ENCODE data around the gene ADAMTSL3.

DNA sequence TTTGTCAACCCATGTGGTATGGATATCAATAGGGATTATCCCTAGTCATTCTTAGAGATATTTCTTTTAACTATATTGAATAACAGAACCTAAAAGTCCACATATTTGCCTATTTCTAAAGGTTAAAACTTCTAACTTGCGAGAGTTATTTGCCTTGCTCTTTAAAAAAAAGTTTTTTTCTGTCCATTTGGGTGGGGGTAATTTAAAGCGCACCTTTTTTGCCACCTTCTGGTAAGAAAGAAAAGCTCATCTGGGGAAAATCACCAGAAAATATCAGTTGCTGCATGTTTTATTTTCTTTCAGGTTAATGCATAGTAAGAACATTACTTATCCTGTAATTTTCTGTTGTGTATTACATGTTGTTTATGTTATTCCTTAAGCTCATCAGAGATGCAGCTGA, 339.7 kb downstream of the ADAMTSL3 start:
- TF ChIP-seq, protein P1, sequence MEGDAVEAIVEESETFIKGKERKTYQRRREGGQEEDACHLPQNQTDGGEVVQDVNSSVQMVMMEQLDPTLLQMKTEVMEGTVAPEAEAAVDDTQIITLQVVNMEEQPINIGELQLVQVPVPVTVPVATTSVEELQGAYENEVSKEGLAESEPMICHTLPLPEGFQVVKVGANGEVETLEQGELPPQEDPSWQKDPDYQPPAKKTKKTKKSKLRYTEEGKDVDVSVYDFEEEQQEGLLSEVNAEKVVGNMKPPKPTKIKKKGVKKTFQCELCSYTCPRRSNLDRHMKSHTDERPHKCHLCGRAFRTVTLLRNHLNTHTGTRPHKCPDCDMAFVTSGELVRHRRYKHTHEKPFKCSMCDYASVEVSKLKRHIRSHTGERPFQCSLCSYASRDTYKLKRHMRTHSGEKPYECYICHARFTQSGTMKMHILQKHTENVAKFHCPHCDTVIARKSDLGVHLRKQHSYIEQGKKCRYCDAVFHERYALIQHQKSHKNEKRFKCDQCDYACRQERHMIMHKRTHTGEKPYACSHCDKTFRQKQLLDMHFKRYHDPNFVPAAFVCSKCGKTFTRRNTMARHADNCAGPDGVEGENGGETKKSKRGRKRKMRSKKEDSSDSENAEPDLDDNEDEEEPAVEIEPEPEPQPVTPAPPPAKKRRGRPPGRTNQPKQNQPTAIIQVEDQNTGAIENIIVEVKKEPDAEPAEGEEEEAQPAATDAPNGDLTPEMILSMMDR (IDR thresholded peaks at IDR 0.05): no peak
- TF ChIP-seq ZFX (IDR thresholded peaks at IDR 0.05; ENCODE audit: borderline replicate concordance): no peak
